ENCODE data around the gene HAUS3.

Gene HAUS3

GRCh38 chr4:2179717-2180116, 62.2 kb downstream of the HAUS3 start:
- no peak for TF ChIP-seq CTCF (IDR thresholded peaks at IDR 0.05; ENCODE audit: insufficient read depth, low read depth, low read length, missing control alignments)
- DNase-seq (ENCODE audit: low read depth), result no peak
- H3K4me3 ChIP-seq (ENCODE audit: low read length), result no peak overlapping the region

GRCh38 chr4:2178986-2179385, 62.9 kb downstream of the HAUS3 start:
- H3K4me3 ChIP-seq (ENCODE audit: low read length), result no peak overlapping the region
- no peak for DNase-seq (ENCODE audit: low read depth)
- no peak for TF ChIP-seq CTCF (IDR thresholded peaks at IDR 0.05; ENCODE audit: insufficient read depth, low read depth, low read length, missing control alignments)

Data from epithelial cell of esophagus (primary cell).